Measurements from ENCODE around the gene ILF2. TPM values are rescaled to one million over a fixed set of nuclear protein-coding genes. Genes with fewer than 3 reads are reported as not detected.
"Not testable (repeated sequence)": the region's sequence is repeated elsewhere in the genome, so short reads cannot be mapped to it uniquely, and the experiment has no call there.

The ILF2 gene
- total and polyA plus RNA-seq, 5 donors = 45.6 to 85.0 (median 67.3) TPM

DNA sequence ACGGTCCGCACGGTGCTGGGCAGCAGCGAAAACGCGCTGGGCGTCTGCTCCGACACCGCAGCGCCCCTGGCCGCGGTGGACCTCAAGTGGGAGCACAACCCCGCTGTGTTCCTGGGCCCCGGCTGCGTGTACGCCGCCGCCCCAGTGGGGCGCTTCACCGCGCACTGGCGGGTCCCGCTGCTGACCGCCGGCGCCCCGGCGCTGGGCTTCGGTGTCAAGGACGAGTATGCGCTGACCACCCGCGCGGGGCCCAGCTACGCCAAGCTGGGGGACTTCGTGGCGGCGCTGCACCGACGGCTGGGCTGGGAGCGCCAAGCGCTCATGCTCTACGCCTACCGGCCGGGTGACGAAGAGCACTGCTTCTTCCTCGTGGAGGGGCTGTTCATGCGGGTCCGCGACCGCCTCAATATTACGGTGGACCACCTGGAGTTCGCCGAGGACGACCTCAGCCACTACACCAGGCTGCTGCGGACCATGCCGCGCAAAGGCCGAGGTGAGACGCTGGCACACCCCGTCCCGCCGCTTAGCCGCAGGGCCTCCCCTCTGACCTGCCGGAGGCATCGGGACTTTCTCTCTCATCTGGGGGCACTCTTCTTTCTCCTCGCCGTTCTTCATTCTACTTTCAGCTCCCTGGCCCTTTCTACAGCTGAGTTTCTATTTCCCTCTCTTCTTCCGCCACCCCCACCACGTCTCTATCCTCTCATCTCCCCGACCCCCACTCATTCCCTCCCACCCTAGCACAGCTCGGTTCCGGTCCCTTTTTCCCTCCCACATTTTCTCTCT lies 8.7 kb upstream of the ILF2 start:
- peak; percentile 49 to 50 for ATAC-seq
- Histone ChIP-seq H3K27ac (ENCODE audit: low read length) (peak overlapping the region; percentile 6), H3K9me3 (ENCODE audit: control insufficient read depth, low read length) (no peaks in the 10 kb centered on the region), H3K27me3 (ENCODE audit: control insufficient read depth, insufficient read depth) (no peaks in the 10 kb centered on the region), H3K4me1 (ENCODE audit: control insufficient read depth, insufficient read depth, low read length) (peaks cover 2% of the 10 kb centered on the region), H3K4me3 (ENCODE audit: low read length) (peak overlapping the region; percentile 58)
- peak in 2 of 3 donors; percentile 70 to 77 for DNase-seq
- WGBS = 2% methylated on average over 73 of the region's 73 CpGs
- intact Hi-C loops (cut with DNase I) = loop anchor here (2.0 to 10.0 kb wide), 6 partner anchors 68 to 308 kb away; partner anchors contain the start of gene RAB13 (in 4 of the 4)

DNA sequence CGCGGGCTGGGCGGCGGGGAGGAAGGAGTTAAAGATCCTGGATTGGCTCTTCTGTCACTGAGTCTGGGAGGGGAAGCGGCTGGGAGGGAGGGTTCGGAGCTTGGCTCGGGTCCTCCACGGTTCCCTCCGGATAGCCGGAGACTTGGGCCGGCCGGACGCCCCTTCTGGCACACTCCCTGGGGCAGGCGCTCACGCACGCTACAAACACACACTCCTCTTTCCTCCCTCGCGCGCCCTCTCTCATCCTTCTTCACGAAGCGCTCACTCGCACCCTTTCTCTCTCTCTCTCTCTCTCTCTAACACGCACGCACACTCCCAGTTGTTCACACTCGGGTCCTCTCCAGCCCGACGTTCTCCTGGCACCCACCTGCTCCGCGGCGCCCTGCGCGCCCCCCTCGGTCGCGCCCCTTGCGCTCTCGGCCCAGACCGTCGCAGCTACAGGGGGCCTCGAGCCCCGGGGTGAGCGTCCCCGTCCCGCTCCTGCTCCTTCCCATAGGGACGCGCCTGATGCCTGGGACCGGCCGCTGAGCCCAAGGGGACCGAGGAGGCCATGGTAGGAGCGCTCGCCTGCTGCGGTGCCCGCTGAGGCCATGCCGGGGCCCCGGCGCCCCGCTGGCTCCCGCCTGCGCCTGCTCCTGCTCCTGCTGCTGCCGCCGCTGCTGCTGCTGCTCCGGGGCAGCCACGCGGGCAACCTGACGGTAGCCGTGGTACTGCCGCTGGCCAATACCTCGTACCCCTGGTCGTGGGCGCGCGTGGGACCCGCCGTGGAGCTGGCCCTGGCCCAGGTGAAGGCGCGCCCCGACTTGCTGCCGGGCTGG lies 7.9 kb upstream of the ILF2 start, which contains the start of gene NPR1:
TSS of gene NPR1 (plus strand) at position 170 of the 818 bp plus-strand sequence. CDS start at position 591, 421 bp downstream.
- H3K4me1 ChIP-seq (ENCODE audit: control insufficient read depth, insufficient read depth, low read length) = peaks cover 2% of the 10 kb centered on the region
- H3K4me3 ChIP-seq (ENCODE audit: low read length) = peak within 1 kb of the TSS; percentile 58
- ATAC-seq (peak; percentile 87 to 91), DNase-seq (peak; percentile 89 to 94 (median 91))
- 1% methylated on average over 78 of the region's 78 CpGs for WGBS
- intact Hi-C loops (cut with DNase I) = loop anchor here (2.0 to 10.0 kb wide), 6 partner anchors 69 to 309 kb away; partner anchors contain the start of gene RAB13 (in 4 of the 4)
- no peaks in the 10 kb centered on the region for H3K27me3 ChIP-seq (ENCODE audit: control insufficient read depth, insufficient read depth)
- H3K27ac ChIP-seq (ENCODE audit: low read length) = peak within 1 kb of the TSS; percentile 71
- H3K9me3 ChIP-seq (ENCODE audit: control insufficient read depth, low read length) = no peaks in the 10 kb centered on the region

DNA sequence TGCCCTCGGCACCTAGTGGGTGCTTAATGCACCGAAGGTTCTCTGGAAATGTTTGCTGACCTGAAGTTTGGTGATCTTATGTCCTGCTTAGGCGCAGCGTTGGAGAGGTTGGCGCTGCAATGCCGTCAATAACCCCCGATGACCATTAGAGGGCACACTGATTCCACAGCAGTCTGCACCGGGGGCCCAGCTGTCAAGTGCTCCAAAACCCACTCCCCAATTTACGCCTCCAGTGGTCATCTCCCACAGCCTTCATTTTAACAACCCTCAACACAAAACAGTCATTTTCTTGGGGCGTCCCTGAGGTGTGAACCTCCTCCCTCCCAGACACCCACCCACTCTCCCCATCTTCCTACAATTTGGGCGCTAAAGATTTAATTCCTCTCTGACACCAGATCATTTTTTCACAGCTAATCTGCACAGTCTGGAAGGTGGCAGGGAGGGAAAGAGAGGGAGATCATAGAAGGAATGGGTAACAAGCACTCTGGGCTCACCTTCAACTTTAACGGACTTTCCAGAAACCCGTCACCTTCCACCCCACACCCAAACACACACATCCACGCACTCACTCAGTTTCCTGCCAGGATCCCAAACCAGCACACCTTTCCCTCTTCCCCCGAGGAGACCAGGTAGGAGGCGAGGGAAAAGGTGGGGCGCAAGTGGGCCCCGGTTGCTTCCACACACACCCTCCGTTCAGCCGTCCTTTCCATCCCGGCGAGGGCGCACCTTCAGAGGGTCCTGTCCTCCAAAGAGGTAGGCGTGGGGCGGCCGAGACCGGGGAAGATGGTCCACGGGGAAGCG lies 7.1 kb upstream of the ILF2 start:
- Histone ChIP-seq H3K27ac (ENCODE audit: low read length) (peak overlapping the region; percentile 46), H3K9me3 (ENCODE audit: control insufficient read depth, low read length) (no peaks in the 10 kb centered on the region), H3K4me3 (ENCODE audit: low read length) (peak overlapping the region; percentile 58), H3K4me1 (ENCODE audit: control insufficient read depth, insufficient read depth, low read length) (peaks cover 2% of the 10 kb centered on the region), H3K27me3 (ENCODE audit: control insufficient read depth, insufficient read depth) (no peaks in the 10 kb centered on the region)
- 2% methylated on average over 29 of the region's 29 CpGs for WGBS
- ATAC-seq (peak; percentile 66 to 72), DNase-seq (peak; percentile 48 to 73 (median 70))
- intact Hi-C loops (cut with DNase I) = loop anchor here (2.0 to 10.0 kb wide), 6 partner anchors 69 to 309 kb away; partner anchors contain the start of gene RAB13 (in 4 of the 4)

DNA sequence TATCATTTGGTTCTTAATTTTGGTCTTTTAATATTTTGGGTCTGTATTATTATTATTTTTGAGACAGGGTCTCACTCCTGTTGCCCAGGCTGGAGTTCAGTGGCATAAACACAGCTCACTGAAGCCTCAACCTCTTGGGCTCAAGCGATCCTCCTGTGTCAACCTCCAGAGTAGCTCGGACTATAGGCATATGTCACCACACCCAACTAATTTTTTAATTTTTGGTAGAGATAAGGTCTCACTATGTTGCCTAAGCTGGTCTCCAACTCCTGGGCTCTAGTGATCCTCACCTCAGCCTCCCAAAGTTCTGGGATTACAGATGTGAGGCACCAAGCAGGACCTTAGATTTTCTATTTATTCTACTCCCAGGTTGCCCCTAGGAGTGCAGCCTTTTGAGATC lies 2.7 kb upstream of the ILF2 start:
- 95% methylated on average over 2 of the region's 2 CpGs for WGBS
- intact Hi-C loops (cut with DNase I) = loop anchor here in 2 of 4 donors (10.0 kb wide), 1 partner anchor 311 kb away; the partner anchor contains the start of gene RAB13 (in 2 of the 2)
- Histone ChIP-seq H3K9me3 (ENCODE audit: control insufficient read depth, low read length) (no peaks in the 10 kb centered on the region), H3K27ac (ENCODE audit: low read length) (no peak overlapping the region), H3K4me3 (ENCODE audit: low read length) (no peak overlapping the region), H3K27me3 (ENCODE audit: control insufficient read depth, insufficient read depth) (no peaks in the 10 kb centered on the region), H3K4me1 (ENCODE audit: control insufficient read depth, insufficient read depth, low read length) (no peaks in the 10 kb centered on the region)
- DNase-seq (no peak), ATAC-seq (no peak)

DNA sequence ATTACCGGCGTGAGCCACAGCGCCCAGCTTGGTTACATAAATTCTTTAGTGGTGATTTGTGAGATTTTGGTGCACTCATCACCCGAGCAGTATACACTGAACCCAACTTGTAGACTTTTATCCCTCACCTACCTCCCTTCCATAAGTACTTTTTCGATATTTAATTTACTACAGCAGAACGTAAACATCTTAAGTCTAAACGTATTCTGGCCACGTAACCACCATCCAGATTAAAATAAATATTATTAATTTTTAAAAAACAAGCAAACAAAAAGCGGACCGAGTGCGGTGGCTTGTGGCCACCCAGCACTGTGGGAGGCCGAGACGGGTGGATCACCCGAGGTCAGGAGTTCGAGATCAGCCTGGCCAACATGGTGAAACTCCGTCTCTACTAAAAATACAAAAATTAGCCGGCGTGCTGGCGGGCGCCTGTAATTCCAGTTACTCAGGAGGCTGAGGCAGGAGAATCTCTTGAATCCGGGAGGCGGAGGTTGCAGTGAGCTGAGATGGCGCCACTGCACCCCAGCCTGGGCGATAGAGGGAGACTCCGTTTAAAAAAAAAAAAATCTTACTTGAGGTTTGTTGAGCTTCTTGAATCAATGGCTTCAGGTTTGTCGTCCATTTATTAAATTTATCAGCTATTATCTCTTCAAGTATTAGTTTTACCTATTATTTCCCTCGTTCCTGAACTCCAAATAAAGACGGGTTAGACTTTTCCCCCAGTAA lies 998 bp upstream of the ILF2 start:
- 13% methylated on average over 28 of the region's 28 CpGs for WGBS
- not testable (repeated sequence) for H3K9me3 ChIP-seq (ENCODE audit: control insufficient read depth, low read length); H3K4me1 ChIP-seq (ENCODE audit: control insufficient read depth, insufficient read depth, low read length); H3K27me3 ChIP-seq (ENCODE audit: control insufficient read depth, insufficient read depth)
- H3K4me3 ChIP-seq (ENCODE audit: low read length) = peak overlapping the region; percentile 75
- peak overlapping the region; percentile 90 for H3K27ac ChIP-seq (ENCODE audit: low read length)
- DNase-seq (peak; percentile 45 to 73 (median 69)), ATAC-seq (peak; percentile 8 to 20)
- intact Hi-C loops (cut with DNase I) = loop anchor here in 2 of 4 donors (10.0 kb wide), 1 partner anchor 313 kb away; the partner anchor contains the start of gene RAB13 (in 2 of the 2)

DNA sequence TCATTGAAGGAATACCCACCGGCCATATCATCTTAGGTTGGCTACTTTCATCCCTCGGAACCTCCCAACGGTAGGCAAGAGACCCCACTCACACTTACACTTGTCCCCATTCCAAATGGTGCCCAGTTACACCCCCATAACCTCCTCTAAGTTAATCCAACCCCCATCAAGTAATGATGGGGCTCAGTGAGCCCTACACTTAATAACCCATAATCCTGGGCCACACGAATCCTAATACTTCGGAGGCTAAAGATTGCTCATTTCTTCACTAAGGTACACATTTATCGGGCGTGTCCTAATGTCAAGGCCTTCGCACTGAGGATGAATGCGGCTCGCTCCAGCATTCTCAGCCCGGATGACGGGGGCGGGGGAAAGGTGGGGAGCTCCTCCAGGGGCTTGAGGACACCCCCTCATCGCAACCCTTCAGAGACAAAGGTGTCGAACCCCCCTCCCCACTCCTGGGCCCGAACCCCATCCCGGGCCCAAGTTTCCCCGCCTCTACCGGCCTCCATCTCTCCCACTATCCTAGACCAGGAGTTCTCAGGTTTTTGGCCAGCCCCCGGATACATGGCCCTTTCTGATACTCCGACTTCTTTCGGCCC lies 435 bp downstream of the ILF2 start:
- intact Hi-C loops (cut with DNase I) = loop anchor here in 2 of 4 donors (10.0 kb wide), 1 partner anchor 314 kb away; the partner anchor contains the start of gene RAB13 (in 2 of the 2)
- peak overlapping the region; percentile 97 for H3K4me3 ChIP-seq (ENCODE audit: low read length)
- H3K9me3 ChIP-seq (ENCODE audit: control insufficient read depth, low read length) = no peaks in the 10 kb centered on the region
- peak overlapping the region; percentile 82 for H3K27ac ChIP-seq (ENCODE audit: low read length)
- no peaks in the 10 kb centered on the region for H3K4me1 ChIP-seq (ENCODE audit: control insufficient read depth, insufficient read depth, low read length)
- DNase-seq (peak in 1 of 3 donors; percentile 76), ATAC-seq (peak; percentile 34 to 45)
- WGBS = 1% methylated on average over 22 of the region's 22 CpGs
- no peaks in the 10 kb centered on the region for H3K27me3 ChIP-seq (ENCODE audit: control insufficient read depth, insufficient read depth)

DNA sequence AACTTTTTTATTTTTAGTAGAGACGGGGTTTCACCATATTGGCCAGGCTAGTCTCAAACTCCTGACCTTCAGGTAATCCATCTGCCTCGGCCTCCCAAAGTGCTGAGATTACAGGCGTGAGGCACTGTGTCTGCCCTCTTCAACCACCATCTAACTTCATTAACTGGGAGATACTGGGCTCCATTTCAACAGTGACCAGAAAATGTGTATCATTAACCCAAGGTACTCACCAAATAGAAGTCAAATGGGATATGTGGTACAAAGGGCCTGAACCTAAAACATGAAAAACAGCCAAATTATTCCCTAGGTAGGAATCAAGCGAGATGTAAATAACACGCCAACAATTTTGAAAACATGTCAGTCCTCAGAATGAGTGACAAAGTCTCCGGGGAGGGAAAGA lies 1.2 kb downstream of the ILF2 start:
- H3K4me3 ChIP-seq (ENCODE audit: low read length) = peak overlapping the region; percentile 97

DNA sequence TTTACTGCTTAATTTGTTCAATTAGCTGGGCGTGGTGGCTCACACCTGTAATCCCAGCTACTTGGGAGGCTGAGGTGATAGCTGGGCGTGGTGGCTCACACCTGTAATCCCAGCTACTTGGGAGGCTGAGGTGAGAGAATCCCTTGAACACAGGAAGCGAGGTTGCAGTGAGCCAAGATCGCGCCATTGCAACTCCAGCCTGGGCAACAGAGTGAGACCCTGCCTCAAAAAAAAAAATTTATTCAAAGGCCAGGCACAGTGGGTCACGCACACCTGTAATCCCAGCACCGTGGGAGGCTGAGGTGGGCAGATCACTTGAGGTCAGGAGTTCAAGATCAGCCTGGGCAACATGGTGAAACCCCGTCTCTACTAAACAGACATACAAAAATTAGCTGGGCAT lies 2.1 kb downstream of the ILF2 start:
- H3K4me1 ChIP-seq (ENCODE audit: control insufficient read depth, insufficient read depth, low read length); H3K27me3 ChIP-seq (ENCODE audit: control insufficient read depth, insufficient read depth); DNase-seq; ATAC-seq; H3K27ac ChIP-seq (ENCODE audit: low read length); H3K4me3 ChIP-seq (ENCODE audit: low read length); H3K9me3 ChIP-seq (ENCODE audit: control insufficient read depth, low read length); intact Hi-C loops (cut with DNase I): not testable (repeated sequence)
- WGBS = 95% methylated on average over 8 of the region's 8 CpGs

More for the DNA sequence above, 1.2 kb downstream of the ILF2 start:
- Histone ChIP-seq H3K27me3 (ENCODE audit: control insufficient read depth, insufficient read depth) (no peaks in the 10 kb centered on the region), H3K27ac (ENCODE audit: low read length) (no peak overlapping the region), H3K9me3 (ENCODE audit: control insufficient read depth, low read length) (no peaks in the 10 kb centered on the region), H3K4me1 (ENCODE audit: control insufficient read depth, insufficient read depth, low read length) (no peaks in the 10 kb centered on the region)
- WGBS = 75% methylated on average over 6 of the region's 6 CpGs
- intact Hi-C loops (cut with DNase I) = loop anchor here in 2 of 4 donors (10.0 kb wide), 1 partner anchor 315 kb away; the partner anchor contains the start of gene RAB13 (in 2 of the 2)
- DNase-seq (no peak), ATAC-seq (no peak)

- 84% methylated on average over 4 of the region's 4 CpGs for WGBS
- H3K4me3 ChIP-seq (ENCODE audit: low read length) = no peak overlapping the region
- H3K4me1 ChIP-seq (ENCODE audit: control insufficient read depth, insufficient read depth, low read length) = no peaks in the 10 kb centered on the region
- DNase-seq (no peak), ATAC-seq (no peak)
- H3K27me3 ChIP-seq (ENCODE audit: control insufficient read depth, insufficient read depth) = no peaks in the 10 kb centered on the region
- intact Hi-C loops (cut with DNase I) = no loop called here
- no peaks in the 10 kb centered on the region for H3K9me3 ChIP-seq (ENCODE audit: control insufficient read depth, low read length)
- H3K27ac ChIP-seq (ENCODE audit: low read length) = no peak overlapping the region
These were observed 3.4 kb downstream of the ILF2 start for GRCh38 chr1:153667439-153667838.

Data from right cardiac atrium (tissue), 5 donors.